MM.1S (cell line): Measurements from ENCODE around the gene WDR81.

Experiments used
- CTCF ChIP-seq: fragments of 300-600 bp; sonication (generic); IDR thresholded peaks from 2 replicates; pipeline ENCODE4 v1.5.1; 2016; ENCODE audit warnings: antibody characterized with exemption, low read length, mixed read lengths
- EZH2 ChIP-seq: fragments of 300-600 bp; sonication (generic); optimal IDR thresholded peaks from 2 replicates; pipeline ENCODE3; 2017; ENCODE audit warnings: low read depth, mild to moderate bottlenecking, antibody characterized with exemption, low read length, mixed read lengths

- no peak for TF ChIP-seq CTCF
- no peak for TF ChIP-seq EZH2
Observed at GRCh38 chr17:1703063-1703462, 21.4 kb upstream of the WDR81 start.
